ENCODE results near the gene VIPR2.

The VIPR2 gene

DNA sequence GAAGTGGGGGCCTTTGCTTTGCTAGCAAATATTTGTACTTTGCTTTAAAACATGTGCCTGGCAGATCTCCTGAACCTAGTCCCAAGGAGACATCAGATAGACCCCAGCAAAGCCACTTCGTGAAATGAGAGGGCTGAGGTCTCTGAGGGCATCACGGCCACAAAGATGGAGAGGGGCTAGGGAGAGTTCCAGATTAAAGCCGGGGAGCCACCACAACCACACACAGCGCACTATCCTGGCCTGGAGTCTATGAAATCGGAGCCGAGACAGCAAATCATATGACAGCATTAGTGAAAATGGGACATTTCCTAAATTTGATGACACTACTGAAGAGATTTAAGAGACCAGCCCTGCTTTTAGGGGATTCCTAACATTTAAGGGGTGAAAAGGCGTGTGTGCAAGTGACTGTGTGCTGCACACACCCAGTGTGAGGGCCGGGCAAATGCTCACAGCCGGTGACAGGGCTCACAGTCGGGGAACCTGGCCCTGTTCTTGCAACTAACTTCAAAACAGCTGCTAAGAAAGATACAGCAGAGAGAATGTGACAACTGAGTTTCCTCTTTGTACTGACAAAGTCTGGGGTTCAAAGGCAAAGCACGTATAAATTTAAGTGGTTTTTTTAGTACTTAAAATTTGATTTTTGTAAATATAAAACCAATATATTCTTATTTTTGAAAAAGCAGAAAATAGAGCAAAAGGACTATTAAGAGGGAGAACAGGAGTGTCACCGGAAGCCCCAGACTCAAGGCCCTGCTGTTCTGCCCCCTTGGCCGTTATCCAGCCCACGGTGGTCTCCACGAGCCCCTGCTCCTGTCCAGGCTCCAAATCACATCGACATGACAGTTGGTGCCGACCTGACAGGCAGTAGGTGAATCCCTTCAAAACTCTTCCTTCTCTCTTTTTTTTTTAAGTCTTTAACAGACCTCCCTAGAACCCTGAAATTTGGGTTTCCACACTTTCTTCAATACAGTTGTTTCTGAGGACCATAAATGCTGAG, 49.5 kb downstream of the VIPR2 start:
- no peak for DNase-seq (ENCODE audit: low read depth in 2 of 2)
- TF ChIP-seq, protein P1, sequence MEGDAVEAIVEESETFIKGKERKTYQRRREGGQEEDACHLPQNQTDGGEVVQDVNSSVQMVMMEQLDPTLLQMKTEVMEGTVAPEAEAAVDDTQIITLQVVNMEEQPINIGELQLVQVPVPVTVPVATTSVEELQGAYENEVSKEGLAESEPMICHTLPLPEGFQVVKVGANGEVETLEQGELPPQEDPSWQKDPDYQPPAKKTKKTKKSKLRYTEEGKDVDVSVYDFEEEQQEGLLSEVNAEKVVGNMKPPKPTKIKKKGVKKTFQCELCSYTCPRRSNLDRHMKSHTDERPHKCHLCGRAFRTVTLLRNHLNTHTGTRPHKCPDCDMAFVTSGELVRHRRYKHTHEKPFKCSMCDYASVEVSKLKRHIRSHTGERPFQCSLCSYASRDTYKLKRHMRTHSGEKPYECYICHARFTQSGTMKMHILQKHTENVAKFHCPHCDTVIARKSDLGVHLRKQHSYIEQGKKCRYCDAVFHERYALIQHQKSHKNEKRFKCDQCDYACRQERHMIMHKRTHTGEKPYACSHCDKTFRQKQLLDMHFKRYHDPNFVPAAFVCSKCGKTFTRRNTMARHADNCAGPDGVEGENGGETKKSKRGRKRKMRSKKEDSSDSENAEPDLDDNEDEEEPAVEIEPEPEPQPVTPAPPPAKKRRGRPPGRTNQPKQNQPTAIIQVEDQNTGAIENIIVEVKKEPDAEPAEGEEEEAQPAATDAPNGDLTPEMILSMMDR (IDR thresholded peaks at IDR 0.05; ENCODE audit: low read depth, low read length) = no peak

DNA sequence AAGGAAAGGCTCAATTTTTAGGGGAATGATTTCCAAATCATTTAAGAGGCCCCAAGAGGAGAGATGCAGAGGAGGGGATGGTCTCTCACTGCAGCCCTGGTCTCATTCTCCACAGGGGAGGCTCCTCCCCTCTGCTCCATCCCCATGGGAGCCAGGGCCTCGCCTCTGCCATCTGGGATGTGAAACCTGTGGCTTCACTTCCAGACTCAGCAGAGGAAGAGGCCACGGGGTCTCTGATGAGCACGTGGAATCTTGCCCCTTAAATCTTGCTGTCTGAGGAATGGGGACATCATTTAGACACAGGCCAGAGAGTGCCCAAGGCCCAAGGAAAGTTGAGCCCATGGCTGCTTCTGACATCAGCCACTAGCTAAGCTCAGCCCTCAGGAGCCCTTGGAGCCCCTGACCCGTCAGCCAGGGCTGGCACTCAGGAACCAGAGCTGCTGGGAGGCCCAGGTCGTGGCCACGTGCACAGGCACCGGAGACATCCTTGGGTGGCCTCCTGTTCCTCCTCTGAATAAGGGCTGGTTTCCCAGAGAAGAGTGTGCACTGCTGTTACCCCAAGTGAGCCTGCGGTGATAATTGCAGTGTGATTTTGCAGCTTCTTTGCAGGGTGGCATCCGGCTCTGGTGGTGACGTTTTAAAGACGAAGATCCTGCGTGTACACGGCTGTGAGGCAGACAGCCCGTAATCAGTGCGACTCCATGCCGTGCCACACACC, 50.5 kb downstream of the VIPR2 start:
- TF ChIP-seq, protein P1 (IDR thresholded peaks at IDR 0.05; ENCODE audit: low read depth, low read length) = no peak
- DNase-seq (ENCODE audit: low read depth in 2 of 2) = no peak
- no peak overlapping the region for H3K4me3 ChIP-seq (replicated peaks in 1 of 2; ENCODE audit: low read depth in 2 of 2, low read length in 2 of 2)

More for the DNA sequence above, 49.5 kb downstream of the VIPR2 start:
- H3K4me3 ChIP-seq (replicated peaks in 1 of 2; ENCODE audit: low read depth in 2 of 2, low read length in 2 of 2) = no peak overlapping the region

GRCh38 chr7:159093351-159093971, 51.2 kb downstream of the VIPR2 start:
- H3K4me3 ChIP-seq (replicated peaks in 1 of 2; ENCODE audit: low read depth in 2 of 2, low read length in 2 of 2) = no peak overlapping the region
- DNase-seq (ENCODE audit: low read depth in 2 of 2) = no peak
- TF ChIP-seq, protein P1 (IDR thresholded peaks at IDR 0.05; ENCODE audit: low read depth, low read length) = no peak

- H3K4me3 ChIP-seq (replicated peaks in 1 of 2; ENCODE audit: low read depth in 2 of 2, low read length in 2 of 2) = no peak overlapping the region
- DNase-seq (ENCODE audit: low read depth in 2 of 2) = no peak
- TF ChIP-seq, protein P1 (IDR thresholded peaks at IDR 0.05; ENCODE audit: low read depth, low read length) = no peak
Observed at GRCh38 chr7:159092701-159093121, 52.0 kb downstream of the VIPR2 start.

DNA sequence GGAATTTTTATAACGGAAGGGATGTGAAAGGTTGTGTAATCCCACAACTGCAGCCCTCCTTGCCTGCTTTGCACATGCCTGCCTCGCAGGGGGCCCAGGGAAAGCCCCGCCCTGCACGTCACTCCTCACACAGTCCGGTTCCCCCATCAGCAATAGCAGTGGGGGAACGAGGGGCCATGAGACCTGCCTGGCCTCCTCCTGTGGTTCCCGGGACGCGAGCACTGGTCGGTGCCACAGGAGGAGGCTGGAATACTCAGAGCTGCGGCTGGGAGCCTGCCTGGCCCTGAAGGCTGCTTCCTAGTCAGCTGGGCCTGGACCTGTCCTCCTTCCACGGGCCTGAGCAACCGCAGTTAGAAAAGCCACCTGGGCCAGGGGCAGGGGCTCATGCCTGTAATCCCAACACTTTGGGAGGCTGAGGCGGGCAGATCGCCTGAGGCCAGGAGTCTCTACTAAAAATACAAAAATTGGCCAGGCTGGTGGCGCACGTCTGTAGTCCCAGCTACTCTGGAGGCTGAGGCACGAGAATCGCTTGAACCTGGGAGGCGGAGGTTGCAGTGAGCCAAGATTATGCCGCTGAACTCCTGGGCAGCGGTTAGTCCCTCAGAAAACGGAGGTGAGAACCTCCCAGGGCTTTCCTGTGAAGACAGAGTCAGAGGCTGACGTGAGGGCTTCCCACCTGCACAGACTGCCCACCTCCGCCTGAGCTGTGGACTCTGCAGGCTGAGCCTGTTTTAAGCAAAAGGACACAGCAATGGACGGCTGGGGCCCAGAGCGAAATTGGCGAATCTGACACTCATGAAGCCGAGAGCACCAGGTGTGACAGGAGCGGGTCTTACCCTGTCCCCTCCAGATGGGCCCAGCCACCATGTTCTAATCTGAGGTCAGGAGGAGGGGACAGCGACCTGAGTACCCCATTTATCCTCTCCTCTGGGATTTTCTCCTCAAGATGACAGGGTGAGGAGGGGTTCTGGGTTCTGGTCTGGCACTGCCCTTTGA, 52.9 kb downstream of the VIPR2 start:
- no peak overlapping the region for H3K4me3 ChIP-seq (replicated peaks in 1 of 2; ENCODE audit: low read depth in 2 of 2, low read length in 2 of 2)
- TF ChIP-seq, protein P1 (IDR thresholded peaks at IDR 0.05; ENCODE audit: low read depth, low read length) = no peak
- DNase-seq (ENCODE audit: low read depth in 2 of 2) = no peak
